ENCODE results near the gene SRPK2. TPM values are rescaled to one million over a fixed set of nuclear protein-coding genes. Genes with fewer than 3 reads are reported as not detected.
"Not testable (repeated sequence)": the region's sequence is repeated elsewhere in the genome, so short reads cannot be mapped to it uniquely, and the experiment has no call there.

Gene SRPK2
- total RNA-seq (2014; rRNA removed; shearing (Covaris generic)): 64.5 and 65.4 TPM in 2 replicates

DNA sequence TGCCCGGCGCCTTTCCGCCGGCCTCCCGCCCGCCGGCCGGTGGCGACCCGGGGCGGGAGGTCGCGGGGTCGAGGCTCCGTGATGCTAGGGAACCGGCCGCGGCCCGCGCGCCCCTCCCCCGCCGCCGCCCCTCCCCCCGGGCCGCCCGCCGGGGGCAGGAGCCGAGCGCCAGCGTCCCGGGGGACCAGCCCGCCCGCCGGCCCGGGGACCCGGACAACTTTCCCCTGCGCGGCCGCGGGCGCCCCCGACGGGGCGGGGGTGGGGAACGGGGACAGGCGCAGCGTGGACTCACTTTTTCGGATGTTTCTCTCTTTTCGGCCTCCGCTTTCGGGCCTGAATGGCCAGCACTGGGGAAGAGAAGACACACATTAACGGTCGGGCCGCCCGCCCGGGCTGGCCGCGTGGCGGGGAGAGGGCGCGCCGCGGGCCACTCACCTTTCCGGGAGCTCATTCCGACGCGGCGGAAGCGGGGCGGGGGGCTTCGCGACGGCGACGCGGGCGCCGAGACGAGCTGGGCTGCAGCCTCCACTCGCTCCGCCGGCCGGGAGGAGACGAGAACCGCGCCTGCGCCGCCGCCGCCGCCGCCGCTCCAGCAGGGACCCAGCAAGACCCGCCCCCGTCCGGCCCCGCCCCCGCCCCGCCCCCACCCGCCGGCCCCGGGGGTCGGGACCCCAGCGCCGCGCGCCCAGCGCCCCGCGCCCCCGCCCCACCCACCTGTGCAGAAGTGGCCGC, at the start of gene SRPK2:
Gene SRPK2, minus strand, starts transcription at position 566 of the 732 bp plus-strand sequence.
- peak; percentile 53 for DNase-seq (ENCODE audit: low spot score)

GRCh38 chr7:105438254-105438653, 49.5 kb upstream of the SRPK2 start:
- no peak for DNase-seq (ENCODE audit: low spot score)

DNA sequence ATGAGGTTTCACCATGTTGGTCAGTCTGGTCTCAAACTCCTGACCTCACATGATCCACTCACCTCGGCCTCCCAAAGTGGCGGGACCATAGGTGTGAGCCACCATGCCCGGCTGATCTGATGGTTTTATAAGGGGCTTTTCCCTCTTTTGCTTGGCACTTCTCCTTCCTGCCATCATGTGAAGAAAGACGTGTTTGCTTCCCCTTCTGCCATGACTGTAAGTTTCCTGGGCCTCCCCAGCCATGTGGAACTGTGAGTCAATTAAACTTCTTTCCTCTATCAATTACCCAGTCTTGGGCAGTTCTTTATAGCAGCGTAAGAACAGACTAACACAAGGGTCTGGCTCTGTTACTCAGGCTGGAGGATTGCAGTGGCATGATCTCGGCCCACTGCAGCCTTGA, 48.6 kb upstream of the SRPK2 start:
- DNase-seq (ENCODE audit: low spot score): not testable (repeated sequence)

DNA sequence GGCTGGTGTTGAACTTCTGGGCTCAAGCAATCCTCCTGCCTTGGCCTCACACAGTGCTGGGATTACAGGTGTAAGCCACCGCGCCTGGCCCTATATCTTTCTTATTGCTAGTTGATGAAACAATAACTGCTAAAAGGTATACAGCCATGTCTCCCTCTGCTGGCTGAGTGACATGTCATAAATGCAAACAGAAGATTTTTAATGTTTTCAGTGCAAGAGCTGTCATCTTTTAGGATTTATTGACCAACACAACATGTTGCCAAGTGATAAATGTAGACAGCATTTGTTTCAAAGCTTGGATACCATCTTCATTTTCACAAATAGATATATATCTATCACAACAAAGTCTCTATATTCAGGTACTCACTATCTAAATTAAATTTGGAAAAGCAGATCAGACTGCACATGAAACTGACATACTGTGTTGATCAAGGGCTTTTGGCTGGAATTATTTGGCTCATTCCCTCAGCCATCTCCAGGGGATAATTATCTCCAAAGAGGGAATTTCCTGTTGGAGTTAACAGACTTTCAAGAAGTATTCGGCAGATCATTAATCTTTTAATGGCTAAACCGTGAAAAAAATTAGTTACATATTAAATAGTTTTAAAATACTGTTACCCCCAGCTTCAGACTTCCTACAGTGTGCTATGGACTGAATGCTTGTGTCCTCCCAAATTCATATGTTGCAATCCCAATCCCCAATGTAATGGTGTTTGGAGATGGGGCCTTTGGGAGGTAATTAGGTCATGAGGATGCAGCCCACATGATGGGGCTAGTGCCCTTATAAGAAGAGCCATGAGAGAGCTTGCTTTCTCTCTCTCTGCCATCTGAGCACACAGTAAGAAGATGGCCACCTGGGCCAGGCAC, 41.3 kb upstream of the SRPK2 start:
- peak; percentile 51 for DNase-seq (ENCODE audit: low spot score)

- DNase-seq (ENCODE audit: low spot score): no peak
Observed at GRCh38 chr7:105426606-105427146, 38.0 kb upstream of the SRPK2 start.

- no peak for DNase-seq (ENCODE audit: low spot score)
Observed at GRCh38 chr7:105423987-105424386, 35.3 kb upstream of the SRPK2 start.

GRCh38 chr7:105413887-105414437, 25.2 kb upstream of the SRPK2 start:
- DNase-seq (ENCODE audit: low spot score): no peak

GRCh38 chr7:105410774-105411173, 22.1 kb upstream of the SRPK2 start:
- not testable (repeated sequence) for DNase-seq (ENCODE audit: low spot score)

- DNase-seq (ENCODE audit: low spot score): not testable (repeated sequence)
Observed at GRCh38 chr7:105409775-105410174, 21.1 kb upstream of the SRPK2 start.

GRCh38 chr7:105408791-105409410, 20.2 kb upstream of the SRPK2 start:
- no peak for DNase-seq (ENCODE audit: low spot score)

- DNase-seq (ENCODE audit: low spot score): no peak
Observed at GRCh38 chr7:105403128-105403527, 14.4 kb upstream of the SRPK2 start.

DNA sequence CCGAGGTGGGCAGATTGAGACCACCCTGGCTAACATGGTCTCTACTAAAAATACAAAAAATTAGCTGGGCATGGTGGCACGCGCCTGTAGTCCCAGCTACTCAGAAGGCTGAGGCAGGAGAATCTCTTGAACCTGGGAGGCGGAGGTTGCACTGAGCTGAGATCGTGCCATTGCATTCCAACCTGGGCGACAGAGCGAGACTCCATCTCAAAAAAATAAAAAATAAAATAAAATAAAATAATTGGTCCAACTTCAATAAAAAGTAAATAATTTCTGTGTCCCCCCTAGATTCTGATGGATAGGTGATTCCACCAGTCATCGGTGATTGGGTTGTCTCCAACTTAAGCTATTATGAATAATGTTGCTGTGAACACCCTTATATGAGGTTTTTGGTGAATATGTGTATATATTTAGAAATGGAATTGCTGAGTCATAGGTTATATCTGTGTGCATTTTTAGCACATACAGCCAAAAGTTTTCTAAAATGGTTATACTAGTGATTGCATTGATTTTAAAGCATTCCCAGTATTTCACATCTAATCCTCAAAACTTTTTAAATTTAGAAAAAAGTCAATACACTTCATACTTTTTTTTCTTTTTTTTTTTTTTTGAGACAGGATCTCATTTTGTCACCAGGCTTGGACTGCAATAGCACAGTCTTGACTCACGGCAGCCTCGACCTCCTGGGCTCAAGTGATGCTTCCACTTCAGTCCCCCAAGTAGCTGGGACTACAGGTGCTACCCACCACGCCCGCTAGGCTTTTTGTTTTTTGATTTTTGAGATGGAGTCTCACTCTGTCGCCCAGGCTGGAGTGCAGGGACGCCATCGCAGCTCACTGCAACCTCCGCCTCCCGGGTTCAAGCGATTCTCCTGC, 13.7 kb upstream of the SRPK2 start:
- DNase-seq (ENCODE audit: low spot score): peak; percentile 19

DNA sequence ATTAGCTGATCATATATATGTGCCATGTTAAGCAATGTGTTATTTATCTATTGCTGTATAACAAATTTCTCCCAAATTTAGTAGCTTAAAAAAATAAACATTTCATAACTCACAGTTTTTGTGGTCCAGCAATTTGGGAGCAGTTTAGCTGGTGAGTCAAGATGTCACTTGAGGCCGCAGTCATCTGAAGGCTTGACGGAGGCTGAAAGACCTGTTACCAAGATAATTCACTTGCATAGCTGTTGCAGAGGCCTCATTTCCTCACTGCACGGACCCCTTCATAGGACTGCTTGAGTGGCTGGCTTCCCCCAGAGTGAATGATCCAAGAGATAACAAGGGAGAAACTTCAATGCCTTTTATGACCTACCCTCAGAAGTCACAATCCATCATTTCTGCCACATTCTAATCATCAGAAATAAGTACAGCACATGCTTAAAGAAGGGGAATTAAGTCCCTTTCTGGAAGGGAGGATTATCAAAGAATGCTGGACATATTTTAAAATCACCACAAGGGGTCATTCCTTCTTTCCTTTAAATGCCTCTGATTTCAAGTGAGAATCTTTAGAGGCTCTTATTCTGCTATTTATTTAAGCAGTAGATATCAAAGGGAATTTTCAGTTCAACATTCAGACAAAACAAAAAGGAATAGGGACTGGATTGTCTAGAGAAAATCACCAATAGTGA, 10.5 kb upstream of the SRPK2 start:
- DNase-seq (ENCODE audit: low spot score): peak; percentile 29

GRCh38 chr7:105396566-105396965, 7.8 kb upstream of the SRPK2 start:
- no peak for DNase-seq (ENCODE audit: low spot score)

- no peak for DNase-seq (ENCODE audit: low spot score)
Observed at GRCh38 chr7:105391429-105391828, 2.7 kb upstream of the SRPK2 start.

- DNase-seq (ENCODE audit: low spot score): no peak
Observed at GRCh38 chr7:105389889-105390288, 1.2 kb upstream of the SRPK2 start.

DNA sequence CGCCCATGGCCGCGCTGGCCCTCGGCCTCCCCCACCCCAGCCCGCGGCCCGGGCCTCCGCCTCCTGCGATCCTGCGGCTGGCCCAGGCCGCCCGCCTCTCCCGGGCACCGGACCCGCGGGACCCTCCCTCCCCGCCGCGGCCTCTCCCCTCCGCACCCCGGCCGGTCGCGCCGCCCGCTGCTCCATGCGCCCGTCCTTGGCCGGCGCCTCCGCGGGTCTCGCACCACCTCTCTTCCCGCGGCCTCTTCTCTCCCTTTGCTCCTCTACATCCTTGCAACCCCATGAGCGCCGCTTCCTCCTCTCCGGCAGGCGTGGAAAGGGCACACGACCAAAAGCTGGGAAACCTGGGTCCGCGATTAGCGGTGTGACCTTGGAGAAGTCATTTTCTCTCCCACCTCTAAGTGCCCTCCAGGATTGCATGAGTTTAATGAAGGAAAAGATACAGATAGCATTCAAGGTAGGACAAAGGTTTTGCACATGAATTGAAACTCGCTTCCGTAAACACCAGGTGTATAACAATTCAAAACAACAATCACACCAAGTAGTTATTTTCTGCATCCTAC, 448 bp upstream of the SRPK2 start:
- peak; percentile 62 for DNase-seq (ENCODE audit: low spot score)

- DNase-seq (ENCODE audit: low spot score): peak; percentile 35
Observed at GRCh38 chr7:105387508-105388355, 989 bp downstream of the SRPK2 start.

GRCh38 chr7:105377903-105378302, 10.8 kb downstream of the SRPK2 start:
- no peak for DNase-seq (ENCODE audit: low spot score)

Measured in A172 (cell line).